Breast epithelium (tissue), 3 donors: ENCODE data around the gene S100G.

ENCODE experiments used
- POLR2A ChIP-seq: fragments of 450-650 bp; IDR thresholded peaks from one replicate; pipeline ENCODE4 v1.6.1; 2016; ENCODE audit warnings: antibody characterized with exemption, mild to moderate bottlenecking, moderate library complexity
- POLR2AphosphoS5 ChIP-seq, 3 donors: sonication (generic); formaldehyde crosslinking; IDR thresholded peaks; one replicate each; pipeline ENCODE4 v1.6.1; 2017; ENCODE audit warnings: antibody characterized with exemption in 3 of 3
- TF ChIP-seq, protein P1 (sequence below), 3 donors: fragments of 450-650 bp; IDR thresholded peaks; one replicate each; pipeline ENCODE4 v1.5.1; 2016 to 2017; ENCODE audit warnings: antibody characterized with exemption in 3 of 3, mild to moderate bottlenecking in 3 of 3, moderate library complexity in 3 of 3

DNA sequence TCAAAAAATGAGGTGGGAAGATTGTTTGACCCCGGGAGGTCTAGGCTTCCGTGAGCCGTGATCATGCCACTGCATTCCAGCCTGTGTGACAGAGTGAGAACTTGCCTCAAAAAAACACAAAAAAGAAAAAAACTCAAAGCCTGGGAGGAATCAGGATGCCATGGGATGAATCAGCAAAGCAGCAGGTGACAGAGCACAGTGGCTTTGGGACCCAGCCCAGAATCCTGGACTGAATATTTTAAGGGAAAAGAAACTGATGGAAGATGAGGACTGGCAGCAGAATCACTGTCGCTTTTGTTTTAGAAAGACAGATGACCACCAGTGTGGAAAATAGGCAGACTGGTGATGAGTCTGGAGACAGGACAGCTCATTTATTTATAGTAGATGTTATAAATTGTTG is 16.6 kb downstream of the S100G start:
- TF ChIP-seq, protein P1, sequence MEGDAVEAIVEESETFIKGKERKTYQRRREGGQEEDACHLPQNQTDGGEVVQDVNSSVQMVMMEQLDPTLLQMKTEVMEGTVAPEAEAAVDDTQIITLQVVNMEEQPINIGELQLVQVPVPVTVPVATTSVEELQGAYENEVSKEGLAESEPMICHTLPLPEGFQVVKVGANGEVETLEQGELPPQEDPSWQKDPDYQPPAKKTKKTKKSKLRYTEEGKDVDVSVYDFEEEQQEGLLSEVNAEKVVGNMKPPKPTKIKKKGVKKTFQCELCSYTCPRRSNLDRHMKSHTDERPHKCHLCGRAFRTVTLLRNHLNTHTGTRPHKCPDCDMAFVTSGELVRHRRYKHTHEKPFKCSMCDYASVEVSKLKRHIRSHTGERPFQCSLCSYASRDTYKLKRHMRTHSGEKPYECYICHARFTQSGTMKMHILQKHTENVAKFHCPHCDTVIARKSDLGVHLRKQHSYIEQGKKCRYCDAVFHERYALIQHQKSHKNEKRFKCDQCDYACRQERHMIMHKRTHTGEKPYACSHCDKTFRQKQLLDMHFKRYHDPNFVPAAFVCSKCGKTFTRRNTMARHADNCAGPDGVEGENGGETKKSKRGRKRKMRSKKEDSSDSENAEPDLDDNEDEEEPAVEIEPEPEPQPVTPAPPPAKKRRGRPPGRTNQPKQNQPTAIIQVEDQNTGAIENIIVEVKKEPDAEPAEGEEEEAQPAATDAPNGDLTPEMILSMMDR (IDR thresholded peaks at IDR 0.05), result no peak
- TF ChIP-seq POLR2A (no peak), POLR2AphosphoS5 (IDR thresholded peaks at IDR 0.05) (no peak)
